Measurements from ENCODE around the gene MCC.

The MCC gene

GRCh38 chr5:113166261-113166660 lies 322.0 kb downstream of the MCC start:
- no peak for DNase-seq

GRCh38 chr5:113164021-113164420 lies 324.2 kb downstream of the MCC start:
- DNase-seq: no peak

DNA sequence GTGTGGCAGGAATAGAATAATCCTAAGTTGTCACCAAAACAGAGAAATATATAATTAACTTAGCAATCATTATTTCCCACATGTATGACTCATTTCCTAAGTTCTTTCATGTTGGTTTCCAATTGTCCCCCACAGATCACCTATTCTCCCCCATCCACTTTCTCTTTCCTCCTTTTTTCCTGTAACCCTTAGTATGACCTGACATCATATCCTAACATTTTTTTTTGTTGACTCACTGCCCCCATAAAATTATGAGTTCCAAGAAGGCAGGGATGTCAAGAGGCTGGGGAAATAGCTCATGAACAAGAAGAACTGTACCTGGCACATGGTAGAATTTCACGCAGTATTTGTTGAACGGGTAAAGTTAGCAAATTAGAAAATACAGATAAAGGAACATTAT lies 324.9 kb downstream of the MCC start:
- DNase-seq: no peak

DNA sequence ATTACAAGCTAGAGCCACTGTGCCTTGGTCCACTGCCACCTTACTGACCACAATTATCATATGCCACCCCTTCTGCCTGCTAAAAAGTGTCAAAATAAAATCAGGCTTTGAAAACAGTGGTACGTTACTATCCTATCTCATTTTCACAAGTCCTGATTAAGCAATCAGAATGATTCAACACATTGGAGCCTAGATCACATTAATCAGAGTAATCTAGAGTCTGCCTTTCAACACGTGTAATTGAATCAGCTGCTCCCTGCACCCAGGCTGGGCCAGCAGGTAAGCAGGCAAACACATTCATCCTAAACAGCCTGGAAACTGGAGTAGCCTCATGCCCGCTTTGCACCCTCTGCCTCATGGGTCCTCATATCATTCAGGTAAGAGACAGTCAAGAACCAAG lies 325.5 kb downstream of the MCC start:
- DNase-seq: no peak

- no peak for DNase-seq
These were observed 326.0 kb downstream of the MCC start for GRCh38 chr5:113162208-113162607.

- DNase-seq: no peak
These were observed 326.4 kb downstream of the MCC start for GRCh38 chr5:113161806-113162205.

DNA sequence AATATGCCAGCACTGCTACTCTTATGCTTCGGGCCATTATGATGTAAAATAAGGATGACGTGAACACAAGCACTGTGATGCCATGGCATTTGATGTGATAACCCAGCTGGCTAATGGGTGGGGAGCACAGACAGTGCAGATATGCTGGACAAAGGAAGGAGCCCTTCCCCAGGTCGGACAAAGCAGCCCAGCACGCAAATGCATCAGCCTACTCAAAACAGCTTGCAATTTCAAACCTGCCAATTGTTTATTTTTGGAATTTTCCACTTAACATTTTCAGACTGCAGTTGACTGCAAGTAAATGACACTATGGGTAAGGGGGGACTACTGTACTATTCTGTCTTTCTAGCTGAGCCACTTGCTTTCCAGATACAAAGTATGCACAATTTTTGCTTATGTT lies 330.4 kb downstream of the MCC start:
- DNase-seq: no peak

- DNase-seq: no peak
These were observed 331.9 kb downstream of the MCC start for GRCh38 chr5:113156271-113156877.

- no peak for DNase-seq
These were observed 334.6 kb downstream of the MCC start for GRCh38 chr5:113153512-113154097.

DNA sequence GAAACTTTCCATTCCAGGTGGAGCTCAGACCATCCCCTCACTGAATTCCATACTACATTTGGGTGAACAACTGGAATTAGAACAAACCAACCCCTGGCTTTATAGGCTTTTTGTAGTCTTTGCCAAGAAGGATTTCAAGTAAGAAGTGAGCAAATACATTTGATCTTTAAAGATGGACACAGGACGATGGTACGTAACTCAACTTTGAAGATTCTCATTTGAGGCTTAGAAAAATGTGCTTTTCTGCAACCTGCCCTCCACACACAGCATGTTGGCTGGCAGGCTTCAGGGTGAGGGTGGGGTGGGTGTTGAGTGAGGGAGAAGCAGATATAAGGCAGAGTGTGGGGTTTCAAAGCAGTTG lies 335.9 kb downstream of the MCC start:
- no peak for DNase-seq

GRCh38 chr5:113151641-113152379 lies 336.4 kb downstream of the MCC start:
- no peak for DNase-seq

DNA sequence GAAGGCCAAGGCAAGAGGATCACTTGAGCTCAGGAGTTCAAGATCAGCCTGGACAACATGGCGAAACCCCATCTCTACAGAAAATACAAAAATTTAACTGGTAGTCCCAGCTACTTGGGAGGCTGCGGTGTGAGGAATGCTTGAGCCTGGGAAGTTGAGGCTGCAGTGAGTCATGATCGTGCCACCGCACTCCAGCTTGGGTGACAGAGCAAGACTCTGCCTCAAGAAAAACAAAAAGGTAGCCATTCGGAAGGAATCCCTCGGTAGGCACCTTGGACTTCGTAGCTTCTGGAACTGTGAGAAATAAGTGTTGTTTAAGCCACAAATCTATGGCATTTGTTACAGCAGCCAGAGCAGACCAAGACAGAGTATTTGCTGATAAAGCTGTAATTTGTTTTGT lies 337.4 kb downstream of the MCC start:
- DNase-seq: no peak

DNA sequence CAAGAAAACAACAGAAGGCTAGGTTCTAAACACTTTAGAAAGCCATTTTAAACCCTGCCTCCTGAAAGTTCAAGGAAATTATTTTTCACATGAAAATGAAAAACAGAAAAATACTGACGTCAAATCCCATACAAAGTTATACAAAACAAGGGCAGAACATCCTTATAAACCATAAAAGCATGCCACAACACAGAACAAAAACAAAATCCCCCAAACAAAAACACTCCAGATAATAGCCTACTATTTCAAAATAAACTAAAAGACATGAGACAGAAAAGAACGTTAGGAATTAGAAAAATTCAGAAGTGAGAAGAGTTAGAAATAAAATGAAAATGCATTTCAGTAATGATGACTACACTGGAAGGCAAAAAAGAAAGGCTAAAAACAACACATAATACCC lies 338.0 kb downstream of the MCC start:
- DNase-seq: no peak

DNA sequence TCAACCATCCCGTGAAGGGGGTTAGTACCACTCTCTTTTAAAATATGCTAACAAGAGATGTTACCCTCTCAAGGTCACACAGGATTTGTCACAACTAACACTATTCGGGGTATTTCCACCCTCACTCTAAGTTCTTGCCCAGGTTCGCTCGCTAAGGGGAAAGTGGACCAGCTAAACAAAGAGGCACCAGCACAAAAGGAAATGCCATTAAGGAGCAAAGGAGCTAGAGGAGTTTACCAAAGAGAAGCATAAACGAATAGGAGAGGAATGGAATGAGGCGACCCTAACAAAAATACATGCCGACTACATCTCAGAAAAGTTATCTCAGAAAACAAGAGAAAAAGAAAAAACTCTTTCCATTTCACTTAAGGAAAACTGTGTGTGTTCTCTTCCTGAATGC lies 340.7 kb downstream of the MCC start:
- no peak for DNase-seq

- DNase-seq: no peak
These were observed 341.1 kb downstream of the MCC start for GRCh38 chr5:113147101-113147508.

DNA sequence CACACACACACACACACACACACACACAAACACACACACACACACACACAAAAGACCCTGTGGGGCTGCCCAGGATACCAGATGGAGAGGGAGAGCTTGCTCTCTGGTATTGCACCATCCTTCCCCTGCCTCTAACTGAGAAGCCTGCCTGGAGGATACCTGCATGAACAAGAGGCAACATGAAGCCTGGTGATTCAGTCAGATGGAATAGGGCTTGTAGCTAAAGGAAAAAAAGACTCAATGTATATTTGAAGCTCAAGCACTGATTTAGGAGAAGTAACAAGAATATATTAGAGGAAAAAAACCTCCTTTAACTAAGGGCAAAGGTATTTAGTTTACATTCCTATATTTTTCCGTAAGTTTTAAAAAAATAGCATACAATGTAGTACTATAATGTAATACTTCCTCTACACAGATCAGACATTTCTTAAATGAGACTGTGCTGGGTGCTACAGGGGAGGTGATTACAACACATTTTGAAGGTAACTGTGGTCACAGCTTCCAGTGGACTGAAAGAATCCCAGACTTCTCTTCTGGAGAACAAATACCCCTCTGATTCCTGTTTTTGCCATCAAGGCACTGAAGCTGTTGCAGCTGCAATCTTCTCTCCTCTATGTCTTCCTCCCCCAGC lies 342.4 kb downstream of the MCC start:
- DNase-seq: no peak

- DNase-seq: no peak
These were observed 346.1 kb downstream of the MCC start for GRCh38 chr5:113142186-113142585.

- no peak for DNase-seq
These were observed 347.2 kb downstream of the MCC start for GRCh38 chr5:113140837-113141671.

- no peak for DNase-seq
These were observed 354.9 kb downstream of the MCC start for GRCh38 chr5:113133211-113133975.

- DNase-seq: no peak
These were observed 355.7 kb downstream of the MCC start for GRCh38 chr5:113132564-113132963.

DNA sequence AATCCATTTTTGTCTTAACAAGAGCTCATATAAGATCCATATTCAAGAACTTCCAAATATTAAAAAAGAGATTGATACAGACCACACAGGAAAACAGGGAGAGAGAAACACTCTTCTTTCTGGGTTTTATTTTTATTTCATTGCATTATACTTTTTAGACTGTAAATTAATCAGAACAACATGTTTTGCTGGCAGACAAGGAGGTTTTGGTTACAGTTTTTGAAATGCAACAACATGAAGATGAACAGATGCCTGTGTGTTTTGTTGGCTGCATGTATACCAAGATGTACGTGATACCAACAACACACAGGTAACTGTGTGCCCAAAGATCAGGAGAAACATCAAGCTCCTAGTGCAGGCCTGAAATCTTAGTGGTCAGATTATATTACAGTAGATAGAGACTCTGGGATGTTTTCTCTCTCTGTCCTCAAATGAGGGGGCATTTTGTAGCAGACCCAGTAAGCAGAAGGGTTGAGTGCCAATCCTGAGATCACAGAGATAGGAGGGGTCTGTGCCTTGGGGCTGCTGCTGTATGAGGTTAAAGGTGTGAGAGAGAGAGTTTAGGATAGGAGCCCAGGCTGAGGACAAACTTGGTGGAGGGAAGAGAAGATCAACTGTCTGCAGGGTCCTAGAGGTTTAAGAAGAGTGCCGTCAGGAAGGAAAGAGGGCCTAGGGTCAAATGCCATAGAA lies 359.5 kb downstream of the MCC start:
- DNase-seq: no peak

GRCh38 chr5:113128082-113128481 lies 360.2 kb downstream of the MCC start:
- no peak for DNase-seq
